HCT116 (cell line): ENCODE results near the gene HK1. TPM values are rescaled to one million over a fixed set of nuclear protein-coding genes. Genes with fewer than 3 reads are reported as not detected.

Experiments
- ATAC-seq: fragments of 200-7000 bp; cut with Tn5 transposase; 2 replicates; pipeline ENCODE4 v1.9.1; 2020; ENCODE audit warnings: mild to moderate bottlenecking, moderate library complexity
- BruUV-seq: library from RNA; stranded (reverse); fragments of 400-500 nt; replicated peaks from 2 replicates; lab custom pipeline; 2021; lab: Mats Ljungman, UMichigan
- CTCF ChIA-PET: fragments of 300-600 bp; sonication (Branson Sonifier 250); formaldehyde crosslinking; loops from one replicate; lab custom pipeline; 2021; ENCODE audit warnings: antibody characterized with exemption; lab: Charles Lee
- POLR2A ChIA-PET: fragments of 300-600, 350-600 bp; sonication (Branson Sonifier 250); formaldehyde crosslinking; loops from one replicate; lab custom pipeline; 2021; ENCODE audit warnings: antibody characterized with exemption; lab: Charles Lee
- RAD21 ChIA-PET, 2 experiments: fragments of 300-600 bp; sonication (Branson Sonifier 250); formaldehyde crosslinking; loops; one replicate each; lab custom pipeline; 2023; ENCODE audit warnings: low total read pairs in 2 of 2; ENCODE audit not compliant: uncharacterized antibody in 2 of 2, unreplicated experiment in 2 of 2, low non-redundant PET in 1 of 2; lab: Charles Lee
- DNase-seq: peaks from one replicate; pipeline ENCODE4 v3.0.0-alpha.2; 2010; ENCODE audit warnings: low read depth, low spot score
- H2AFZ ChIP-seq: fragments of 200-600 bp; shearing (Covaris generic), sonication (generic); 2 replicates; pipeline ENCODE4 v1.6.1; 2017; ENCODE audit warnings: low read depth, mixed run types, mixed read lengths, antibody characterized with exemption, low read length; ENCODE audit not compliant: poor library complexity, severe bottlenecking
- H3K27ac ChIP-seq: 2 replicates; pipeline ENCODE4 v1.5.1; 2012; ENCODE audit warnings: low read depth, low read length
- H3K27me3 ChIP-seq: fragments of 200-600 bp; sonication (generic); 2 replicates; pipeline ENCODE4 v1.6.1; 2016; ENCODE audit warnings: mixed run types, low read length, mixed read lengths; ENCODE audit not compliant: insufficient read depth
- H3K36me3 ChIP-seq, 2 experiments: fragments of 200-500 bp in 1 of 2; fragments of 200-600 bp in 1 of 2; sonication (Bioruptor generic) in 1 of 2; sonication (generic) in 1 of 2; 2 replicates each; pipeline versions ENCODE4 v1.5.1 to v1.6.1; 2014 to 2016; ENCODE audit warnings: low read length in 2 of 2, inconsistent platforms in 1 of 2, mixed read lengths in 1 of 2, mixed run types in 1 of 2; ENCODE audit not compliant: insufficient read depth in 2 of 2, control insufficient read depth in 1 of 2
- H3K4me1 ChIP-seq, 2 experiments: fragments of 200-600 bp in 1 of 2; sonication (generic) in 1 of 2; 2 replicates each; pipeline versions ENCODE4 v1.5.1 to v1.6.1; 2012 to 2017; ENCODE audit warnings: low read length in 2 of 2, inconsistent platforms in 1 of 2, mild to moderate bottlenecking in 1 of 2, mixed read lengths in 1 of 2, mixed run types in 1 of 2, moderate library complexity in 1 of 2; ENCODE audit not compliant: insufficient read depth in 2 of 2, control insufficient read depth in 1 of 2
- H3K4me2 ChIP-seq: fragments of 200-600 bp; sonication (generic); 2 replicates; pipeline ENCODE4 v1.6.1; 2017; ENCODE audit warnings: mixed run types, low read length, mixed read lengths
- H3K4me3 ChIP-seq, 2 experiments: fragments of 200-600 bp in 1 of 2; sonication (generic) in 1 of 2; replicated peaks in 1 of 2; 2 replicates each; pipeline ENCODE4 v1.5.1; 2011 to 2016; ENCODE audit warnings: low read length in 2 of 2, control low read depth in 1 of 2, low read depth in 1 of 2, mild to moderate bottlenecking in 1 of 2, mixed read lengths in 1 of 2, mixed run types in 1 of 2
- H3K79me2 ChIP-seq: fragments of 200-600 bp; sonication (generic); 2 replicates; pipeline ENCODE4 v1.6.1; 2017; ENCODE audit warnings: mild to moderate bottlenecking, mixed run types, low read length, moderate library complexity, mixed read lengths; ENCODE audit not compliant: insufficient read depth
- H3K9ac ChIP-seq: fragments of 200-600 bp; sonication (generic); 2 replicates; pipeline ENCODE4 v1.6.1; 2016; ENCODE audit warnings: low read length, mixed read lengths
- H3K9me2 ChIP-seq: fragments of 200-600 bp; sonication (generic), shearing (Covaris generic); 2 replicates; pipeline ENCODE4 v1.6.1; 2017; ENCODE audit warnings: mixed run types, mild to moderate bottlenecking, moderate library complexity; ENCODE audit not compliant: insufficient read depth
- H3K9me3 ChIP-seq, 2 experiments: fragments of 200-500 bp in 1 of 2; fragments of 200-600 bp in 1 of 2; sonication (Bioruptor generic) in 1 of 2; sonication (generic) in 1 of 2; 2 replicates each; pipeline ENCODE4 v1.6.1; 2014 to 2017; ENCODE audit warnings: low read length in 2 of 2, mixed read lengths in 2 of 2, inconsistent platforms in 1 of 2, low read depth in 1 of 2, mild to moderate bottlenecking in 1 of 2, mixed run types in 1 of 2, moderate library complexity in 1 of 2; ENCODE audit not compliant: control insufficient read depth in 1 of 2, insufficient read depth in 1 of 2
- H4K20me1 ChIP-seq: fragments of 200-600 bp; sonication (generic), shearing (Covaris generic); 2 replicates; pipeline ENCODE4 v1.6.1; 2017; ENCODE audit warnings: mixed run types, mild to moderate bottlenecking, moderate library complexity; ENCODE audit not compliant: insufficient read depth
- CBX3 ChIP-seq: IDR thresholded peaks from 2 replicates; pipeline ENCODE4 v1.6.1; 2012; ENCODE audit warnings: low read depth
- CEBPB ChIP-seq: IDR thresholded peaks from 2 replicates; pipeline ENCODE4 v1.6.1; 2012; ENCODE audit warnings: low read depth
- CTCF ChIP-seq, 3 experiments: fragments of 200-600 bp in 1 of 3; sonication (generic) in 1 of 3; IDR thresholded peaks in 2 of 3; conservative IDR thresholded peaks in 1 of 3; 2 replicates each; pipeline ENCODE4 v1.5.1; 2012 to 2017; ENCODE audit warnings: low read depth in 2 of 3, low read length in 2 of 3, antibody characterized with exemption in 1 of 3, borderline replicate concordance in 1 of 3, control low read depth in 1 of 3, mild to moderate bottlenecking in 1 of 3, mixed read lengths in 1 of 3, mixed run types in 1 of 3, moderate library complexity in 1 of 3; ENCODE audit not compliant: insufficient read depth in 1 of 3
- EGR1 ChIP-seq: IDR thresholded peaks from 2 replicates; pipeline ENCODE4 v1.6.1; 2012; ENCODE audit warnings: low read depth
- ELF1 ChIP-seq: IDR thresholded peaks from 2 replicates; pipeline ENCODE4 v1.6.1; 2012; ENCODE audit warnings: low read depth, borderline replicate concordance
- EZH2 ChIP-seq: fragments of 200-600 bp; sonication (generic); IDR thresholded peaks from 2 replicates; pipeline ENCODE4 v1.6.1; 2017; ENCODE audit warnings: antibody characterized with exemption, mixed run types
- EZH2phosphoT487 ChIP-seq: fragments of 200-600 bp; IDR thresholded peaks from 2 replicates; pipeline ENCODE4 v1.6.1; 2018; ENCODE audit warnings: antibody characterized with exemption, borderline replicate concordance
- FOSL1 ChIP-seq: IDR thresholded peaks from 2 replicates; pipeline ENCODE4 v1.6.1; 2012; ENCODE audit warnings: low read depth
- JUND ChIP-seq: IDR thresholded peaks from 2 replicates; pipeline ENCODE4 v1.6.1; 2012
- POLR2A ChIP-seq: IDR thresholded peaks from 2 replicates; pipeline ENCODE4 v1.7.0; 2011; ENCODE audit warnings: borderline replicate concordance; ENCODE audit not compliant: insufficient read depth, insufficient read length; ENCODE audit errors: extremely low read depth
- POLR2AphosphoS5 ChIP-seq: IDR thresholded peaks from 2 replicates; pipeline ENCODE4 v1.6.1; 2011; ENCODE audit warnings: mild to moderate bottlenecking, low read depth, low read length, moderate library complexity
- REST ChIP-seq: IDR thresholded peaks from 2 replicates; pipeline ENCODE4 v1.6.1; 2012; ENCODE audit warnings: low read depth
- SIN3A ChIP-seq: IDR thresholded peaks from 2 replicates; pipeline ENCODE4 v1.6.1; 2012; ENCODE audit warnings: low read depth
- SP1 ChIP-seq: IDR thresholded peaks from 2 replicates; pipeline ENCODE4 v1.6.1; 2012; ENCODE audit warnings: low read depth
- YY1 ChIP-seq: IDR thresholded peaks from 2 replicates; pipeline ENCODE4 v1.6.1; 2011; ENCODE audit warnings: low read length, low read depth, moderate library complexity, mild to moderate bottlenecking; ENCODE audit not compliant: insufficient replicate concordance; ENCODE audit errors: extremely low read depth
- ZBTB33 ChIP-seq: IDR thresholded peaks from 2 replicates; pipeline ENCODE4 v1.6.1; 2011; ENCODE audit warnings: mild to moderate bottlenecking, low read length, moderate library complexity; ENCODE audit not compliant: insufficient replicate concordance; ENCODE audit errors: extremely low read depth
- ZFX ChIP-seq: fragments of 450-650 bp; IDR thresholded peaks from 2 replicates; pipeline ENCODE4 v1.6.1; 2017
- ZNF274 ChIP-seq: fragments of 200-500 bp; sonication (Bioruptor generic); IDR thresholded peaks from 2 replicates; pipeline ENCODE4 v1.6.1; 2014; ENCODE audit warnings: mild to moderate bottlenecking, low read depth, low read length, inconsistent platforms
- intact Hi-C: fragments of 100-400 bp; cut with micrococcal nuclease; formaldehyde crosslinking; loops from 2 replicates; pipeline ENCODE4 v1.10.0; 2022
- total RNA-seq: library from RNA; stranded (reverse); gene quantifications from one replicate; pipeline ENCODE4 v1.2.1, GENCODE V29; 2021; ENCODE audit not compliant: unreplicated experiment
- TF ChIP-seq, protein P1 (sequence below): IDR thresholded peaks from 2 replicates; pipeline ENCODE4 v1.6.1; 2012

Gene HK1
- total RNA-seq, 1 experiment from 2014 or later, result 50.3 TPM

GRCh38 chr10:69404786-69405185 is 126.5 kb downstream of the HK1 start:
- Histone ChIP-seq H3K27me3 (no peaks in the 10 kb centered on the region), H3K79me2 (no peaks in the 10 kb centered on the region), H2AFZ (no peak overlapping the region), H3K36me3 (no peaks in the 10 kb centered on the region), H3K9ac (no peak overlapping the region), H3K9me2 (no peaks in the 10 kb centered on the region), H3K9me3 (no peaks in the 10 kb centered on the region), H3K4me3 (no peak overlapping the region), H3K4me1 (peaks cover 9 to 16% of the 10 kb centered on the region in 2 experiments), H3K4me2 (no peak overlapping the region), H3K27ac (no peak overlapping the region), H4K20me1 (no peaks in the 10 kb centered on the region)
- no peak for TF ChIP-seq POLR2A
- TF ChIP-seq EZH2phosphoT487, result no peak
- no peak for TF ChIP-seq ELF1
- TF ChIP-seq CTCF (IDR thresholded peaks at IDR 0.05 in 2 of 3, conservative IDR thresholded peaks at IDR 0.05 in 1 of 3; ENCODE audit: borderline replicate concordance in 1 of 3, insufficient read depth in 1 of 3, low read depth in 2 of 3, low read length in 2 of 3), result no peak
- no peak for TF ChIP-seq REST
- TF ChIP-seq ZBTB33, result no peak
- TF ChIP-seq EZH2, result no peak
- no peak for TF ChIP-seq ZFX
- TF ChIP-seq SIN3A, result no peak
- no peak for TF ChIP-seq JUND
- TF ChIP-seq SP1, result no peak
- no peak for TF ChIP-seq EGR1
- no peak for TF ChIP-seq YY1
- TF ChIP-seq ZNF274, result no peak
- no peak for TF ChIP-seq FOSL1
- TF ChIP-seq POLR2AphosphoS5, result no peak
- TF ChIP-seq CEBPB, result no peak
- TF ChIP-seq, protein P1, sequence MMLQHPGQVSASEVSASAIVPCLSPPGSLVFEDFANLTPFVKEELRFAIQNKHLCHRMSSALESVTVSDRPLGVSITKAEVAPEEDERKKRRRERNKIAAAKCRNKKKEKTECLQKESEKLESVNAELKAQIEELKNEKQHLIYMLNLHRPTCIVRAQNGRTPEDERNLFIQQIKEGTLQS, result no peak
- no peak for TF ChIP-seq CBX3
- intact Hi-C loops, result no loop called here
- ChIA-PET RAD21 (no interaction called here), POLR2A (no interaction called here), CTCF (interaction anchor here (1.1 to 4.4 kb wide), 2 partner anchors 14 to 102 kb away, joined by 3 to 46 read pairs; no protein-coding TSS in a partner anchor)
- no peak for DNase-seq
- BruUV-seq, result no TSS peak
- ATAC-seq, result no peak
